H1 (cell line): ENCODE measurements around the gene PRR12. TPM values are rescaled to one million over a fixed set of nuclear protein-coding genes. Genes with fewer than 3 reads are reported as not detected.

Source experiments
- CTCF ChIA-PET: fragments of 300-600 bp; sonication (Branson Sonifier 250); formaldehyde crosslinking; loops from one replicate; lab custom pipeline; 2021; ENCODE audit not compliant: partially characterized antibody; lab: Charles Lee
- POLR2A ChIA-PET: fragments of 300-600 bp; sonication (Branson Sonifier 250); formaldehyde crosslinking; loops from one replicate; lab custom pipeline; 2021; ENCODE audit warnings: inconsistent platforms; ENCODE audit not compliant: partially characterized antibody; lab: Charles Lee
- DNase-seq, 2 experiments: peaks; one replicate each; pipeline versions ENCODE4 v3.0.0 to v3.0.0-alpha.2; 2010 to 2022; ENCODE audit warnings: low spot score in 2 of 2, low read depth in 1 of 2, mixed read lengths in 1 of 2
- FAIRE-seq: peaks from 2 replicates; lab custom pipeline; 2011; peaks lifted over from hg19 to GRCh38; lab: Jason Lieb, UNC
- H2AFZ ChIP-seq: 2 replicates; pipeline ENCODE4 v1.8.1; 2012; ENCODE audit warnings: low read length, inconsistent platforms
- H2AK5ac ChIP-seq: 2 replicates; pipeline ENCODE4 v1.6.1; 2013; ENCODE audit warnings: low read depth, low read length
- H2BK120ac ChIP-seq: replicated peaks from 2 replicates; pipeline ENCODE3; 2013; ENCODE audit warnings: low read depth, low read length, inconsistent platforms
- H2BK12ac ChIP-seq: 2 replicates; pipeline ENCODE4 v1.6.1; 2013; ENCODE audit warnings: low read depth, low read length
- H2BK15ac ChIP-seq: 2 replicates; pipeline ENCODE4 v1.6.1; 2013; ENCODE audit warnings: low read length
- H2BK20ac ChIP-seq: 2 replicates; pipeline ENCODE4 v1.6.1; 2013; ENCODE audit warnings: low read length
- H2BK5ac ChIP-seq: 2 replicates; pipeline ENCODE4 v1.6.1; 2013; ENCODE audit warnings: low read depth, low read length
- H3K14ac ChIP-seq: 2 replicates; pipeline ENCODE4 v1.6.1; 2013; ENCODE audit warnings: inconsistent platforms; ENCODE audit not compliant: insufficient read length
- H3K18ac ChIP-seq: 2 replicates; pipeline ENCODE4 v1.6.1; 2013; ENCODE audit warnings: low read length; ENCODE audit errors: extremely low read depth
- H3K23ac ChIP-seq: 2 replicates; pipeline ENCODE4 v1.6.1; 2013; ENCODE audit warnings: inconsistent platforms; ENCODE audit not compliant: insufficient read length
- H3K23me2 ChIP-seq: 2 replicates; pipeline ENCODE4 v1.6.1; 2013; ENCODE audit warnings: low read depth, low read length
- H3K27ac ChIP-seq: 2 replicates; pipeline ENCODE4 v1.6.1; 2011; ENCODE audit warnings: low read depth, low read length, inconsistent platforms
- H3K27me3 ChIP-seq, 4 experiments: replicated peaks in 1 of 4; 1 replicate in 1 of 4; 2 replicates in 3 of 4; pipeline versions ENCODE4 v1.6.1 to v1.8.1; 2011 to 2013; ENCODE audit warnings: low read length in 3 of 4, mild to moderate bottlenecking in 3 of 4, inconsistent platforms in 2 of 4, mixed read lengths in 2 of 4, moderate library complexity in 1 of 4; ENCODE audit not compliant: control insufficient read depth in 3 of 4, insufficient read depth in 3 of 4; ENCODE audit errors: extremely low read depth in 1 of 4
- H3K36me3 ChIP-seq, 4 experiments: 2 replicates each; pipeline versions ENCODE4 v1.6.1 to v1.8.1; 2011 to 2013; ENCODE audit warnings: mild to moderate bottlenecking in 4 of 4, low read length in 3 of 4, moderate library complexity in 2 of 4, control low read depth in 1 of 4, inconsistent platforms in 1 of 4; ENCODE audit not compliant: insufficient read depth in 4 of 4, control insufficient read depth in 2 of 4
- H3K4ac ChIP-seq: replicated peaks from 2 replicates; pipeline ENCODE3; 2013; ENCODE audit warnings: low read length, low read depth, mixed read lengths, inconsistent platforms; ENCODE audit not compliant: insufficient read length
- H3K4me1 ChIP-seq, 4 experiments: replicated peaks in 1 of 4; 1 replicate in 1 of 4; 2 replicates in 3 of 4; pipeline versions ENCODE4 v1.6.1 to v1.8.1; 2011 to 2013; ENCODE audit warnings: low read length in 3 of 4, inconsistent platforms in 2 of 4, mixed read lengths in 1 of 4; ENCODE audit not compliant: insufficient read depth in 4 of 4, control insufficient read depth in 3 of 4
- H3K4me2 ChIP-seq, 2 experiments: 2 replicates each; pipeline versions ENCODE4 v1.6.1 to v1.8.1; 2011 to 2013; ENCODE audit warnings: low read depth in 2 of 2, low read length in 2 of 2, control low read depth in 1 of 2, inconsistent platforms in 1 of 2, mild to moderate bottlenecking in 1 of 2; ENCODE audit not compliant: insufficient read depth in 1 of 2
- H3K4me3 ChIP-seq, 4 experiments: fragments of 200-600, 300-600 bp in 1 of 4; sonication (generic), shearing (Covaris generic), sonication (Bioruptor Twin) in 1 of 4; 2 replicates each; pipeline versions ENCODE4 v1.5.1 to v1.8.1; 2011 to 2016; ENCODE audit warnings: low read length in 4 of 4, low read depth in 3 of 4, control low read depth in 2 of 4, inconsistent platforms in 2 of 4, mild to moderate bottlenecking in 2 of 4, mixed read lengths in 1 of 4, moderate library complexity in 1 of 4; ENCODE audit not compliant: insufficient read depth in 2 of 4; ENCODE audit errors: extremely low read depth in 1 of 4
- H3K56ac ChIP-seq: replicated peaks from 2 replicates; pipeline ENCODE3; 2013; ENCODE audit warnings: low read depth, mild to moderate bottlenecking, mixed read lengths, low read length, inconsistent platforms; ENCODE audit not compliant: insufficient read length
- H3K79me1 ChIP-seq: 2 replicates; pipeline ENCODE4 v1.6.1; 2013; ENCODE audit warnings: low read depth, low read length, control low read depth
- H3K79me2 ChIP-seq, 2 experiments: 2 replicates each; pipeline versions ENCODE4 v1.6.1 to v1.8.1; 2012 to 2013; ENCODE audit warnings: low read length in 2 of 2, mild to moderate bottlenecking in 2 of 2, inconsistent platforms in 1 of 2; ENCODE audit not compliant: insufficient read depth in 2 of 2, control insufficient read depth in 1 of 2
- H3K9ac ChIP-seq, 4 experiments: replicated peaks in 1 of 4; 1 replicate in 1 of 4; 2 replicates in 3 of 4; pipeline versions ENCODE4 v1.6.1 to v1.8.1; 2011 to 2013; ENCODE audit warnings: low read depth in 3 of 4, low read length in 3 of 4, control low read depth in 2 of 4, mild to moderate bottlenecking in 2 of 4, moderate library complexity in 2 of 4, inconsistent platforms in 1 of 4; ENCODE audit errors: extremely low read depth in 1 of 4
- H3K9me3 ChIP-seq, 2 experiments: 2 replicates each; pipeline versions ENCODE4 v1.6.1 to v1.8.1; 2012 to 2013; ENCODE audit warnings: mild to moderate bottlenecking in 2 of 2, moderate library complexity in 2 of 2, control low read depth in 1 of 2, inconsistent platforms in 1 of 2, low read depth in 1 of 2, low read length in 1 of 2, mixed read lengths in 1 of 2; ENCODE audit not compliant: insufficient read depth in 2 of 2
- H4K20me1 ChIP-seq, 2 experiments: replicated peaks in 1 of 2; 2 replicates each; pipeline versions ENCODE3 to v1.8.1; 2011 to 2013; ENCODE audit warnings: inconsistent platforms in 2 of 2, low read length in 2 of 2, mild to moderate bottlenecking in 1 of 2; ENCODE audit not compliant: insufficient read depth in 2 of 2, control insufficient read depth in 1 of 2
- H4K5ac ChIP-seq: 2 replicates; pipeline ENCODE4 v1.6.1; 2013; ENCODE audit warnings: low read length, low read depth, mixed read lengths, inconsistent platforms; ENCODE audit not compliant: insufficient read length
- H4K8ac ChIP-seq: 2 replicates; pipeline ENCODE4 v1.8.0; 2013; ENCODE audit warnings: mild to moderate bottlenecking, moderate library complexity, low read length, inconsistent platforms; ENCODE audit not compliant: insufficient read depth; ENCODE audit errors: extremely low read depth
- H4K91ac ChIP-seq: replicated peaks from 2 replicates; pipeline ENCODE3; 2013; ENCODE audit warnings: low read length, mixed read lengths, inconsistent platforms; ENCODE audit not compliant: insufficient read length
- ATF3 ChIP-seq: IDR thresholded peaks from 2 replicates; pipeline ENCODE4 v1.6.1; 2011; ENCODE audit warnings: low read depth, mild to moderate bottlenecking, low read length; ENCODE audit not compliant: insufficient read depth
- CEBPB ChIP-seq: IDR thresholded peaks from 2 replicates; pipeline ENCODE4 v1.6.1; 2012; ENCODE audit warnings: low read depth, low read length
- EGR1 ChIP-seq: IDR thresholded peaks from 2 replicates; pipeline ENCODE4 v1.6.1; 2011; ENCODE audit warnings: low read depth, low read length, borderline replicate concordance
- EZH2 ChIP-seq: fragments of 200-600 bp; sonication (generic); IDR thresholded peaks from 2 replicates; pipeline ENCODE4 v1.7.1; 2012; ENCODE audit warnings: low read depth, mild to moderate bottlenecking, moderate library complexity, low read length, inconsistent platforms; ENCODE audit not compliant: severe bottlenecking
- KDM5A ChIP-seq: fragments of 200-600 bp; IDR thresholded peaks from 2 replicates; pipeline ENCODE4 v1.7.1; 2012; ENCODE audit warnings: mild to moderate bottlenecking, low read length, inconsistent platforms, mixed read lengths
- MAFK ChIP-seq: IDR thresholded peaks from 2 replicates; pipeline ENCODE4 v1.6.1; 2012; ENCODE audit warnings: low read depth, mild to moderate bottlenecking, improper control_type of control experiment, low read length
- NRF1 ChIP-seq: IDR thresholded peaks from 2 replicates; pipeline ENCODE4 v1.6.1; 2011; ENCODE audit warnings: mild to moderate bottlenecking, low read depth, low read length, improper control_type of control experiment
- SIRT6 ChIP-seq: IDR thresholded peaks from one replicate; pipeline ENCODE4 v1.7.1; 2012; ENCODE audit warnings: low read length, inconsistent platforms
- WGBS, 2 experiments: shearing (Covaris generic) in 1 of 2; methylation state at CpG; one replicate each; pipeline versions ENCODE4 v1.1.6 to v1.1.7; 2013 to 2015; ENCODE audit warnings: low lambda C conversion rate in 2 of 2, mixed read lengths in 2 of 2, inconsistent platforms in 1 of 2, low coverage in 1 of 2, missing lambda C conversion rate in 1 of 2; ENCODE audit not compliant: insufficient replicate concordance in 2 of 2, insufficient coverage in 1 of 2, insufficient read length in 1 of 2; ENCODE audit errors: extremely low coverage in 1 of 2, missing lambda C conversion rate in 1 of 2; 5-methylcytosine and 5-hydroxymethylcytosine counted together
- polyA plus RNA-seq, 7 experiments: library from polyadenylated mRNA; depleted of rRNA in 3 of 7; stranded (reverse) in 5 of 7; unstranded in 2 of 7; fragments of >200 nt in 5 of 7; fragments of 200-250 nt in 2 of 7; gene quantifications; 1 replicate in 5 of 7; 2 replicates in 1 of 7; 4 replicates in 1 of 7; pipeline versions ENCODE4 v1.2.1 to v1.2.3, GENCODE V29; 2011 to 2013; ENCODE audit warnings: missing spikeins in 2 of 7, mixed read lengths in 2 of 7
- total RNA-seq: library from RNA; stranded (reverse); fragmentation: NEBNext Ultra II Directional; extraction: Animal tissue kit (Norgen Biotek cat#: 25700); gene quantifications from 2 replicates; pipeline ENCODE4 v1.2.1, GENCODE V29; 2021

Gene PRR12
- total and polyA plus RNA-seq, 2 of the 8 experiments (the other 6 are each of a cell fraction or from before 2014, with no cell fraction given), result 2.5 to 59.4 TPM

DNA sequence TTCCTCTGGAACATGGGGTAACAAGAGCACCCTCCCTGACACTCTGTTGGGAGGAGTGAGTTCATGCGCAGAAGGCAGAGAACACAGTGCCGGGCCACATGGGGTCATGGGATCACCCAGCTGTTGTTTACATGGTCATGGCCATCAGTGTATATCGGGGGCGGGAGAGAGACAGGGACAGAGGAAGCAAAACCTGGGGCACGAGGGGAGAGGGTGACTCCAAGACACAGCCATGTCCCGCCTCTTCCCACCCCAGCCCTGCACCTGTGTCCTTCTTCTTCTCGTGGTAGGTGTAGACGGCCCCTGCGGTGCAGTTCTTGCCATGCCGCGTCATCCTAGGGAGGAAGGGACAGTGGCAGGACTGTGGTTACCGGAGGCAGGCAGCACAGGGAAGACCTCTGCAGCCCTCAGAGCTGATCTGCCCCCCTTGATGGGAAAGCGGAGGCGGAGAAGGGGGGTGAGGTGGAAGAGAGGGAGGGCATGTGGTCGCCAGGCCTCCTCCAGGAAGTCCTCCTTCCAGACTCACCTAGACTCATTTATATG is 30.6 kb upstream of the PRR12 start:
- Histone ChIP-seq H3K27ac (no peak overlapping the region), H2BK120ac (no peak overlapping the region), H3K23ac (no peak overlapping the region), H3K4me2 (no peak overlapping the region; a peak in 1 of 4 replicates), H4K5ac (no peak overlapping the region), H3K27me3 (no peaks in the 10 kb centered on the region; a peak in 2 of 7 replicates), H3K4me3 (no peak overlapping the region), H2BK5ac (peak overlapping the region; percentile 47; the same call in 1 of the 2 replicates), H3K79me1 (peaks cover 4% of the 10 kb centered on the region; the same call in 1 of the 2 replicates), H2AFZ (no peak overlapping the region), H3K79me2 (peaks cover 0 to 12% of the 10 kb centered on the region in 2 experiments; a peak in 2 of 4 replicates), H2AK5ac (no peak overlapping the region), H2BK15ac (no peak overlapping the region), H2BK12ac (no peak overlapping the region), H4K8ac (peak overlapping the region; percentile 45; the same call in 1 of the 2 replicates), H3K9me3 (no peaks in the 10 kb centered on the region), H3K23me2 (peaks cover 6% of the 10 kb centered on the region), H3K56ac (no peak overlapping the region), H2BK20ac (no peak overlapping the region), H3K4me1 (peaks cover 5 to 21% (median 14%) of the 10 kb centered on the region in 4 experiments), H3K4ac (no peak overlapping the region), H4K91ac (no peak overlapping the region), H3K14ac (no peak overlapping the region), H4K20me1 (peaks cover 0 to 13% of the 10 kb centered on the region in 2 experiments), H3K36me3 (peaks cover 0 to 29% (median 6%) of the 10 kb centered on the region in 4 experiments; a peak in 4 of 8 replicates), H3K9ac (peak overlapping the region in 2 of 4 experiments; percentile 19 to 23; a peak in 2 of 7 replicates), H3K18ac (no peak overlapping the region)
- TF ChIP-seq NRF1 (no peak), SIRT6 (no peak), EGR1 (no peak), KDM5A (no peak), ATF3 (no peak), EZH2 (no peak), CEBPB (no peak), MAFK (no peak)
- WGBS, 2 experiments, result 87% methylated on average over 15 of the region's 15 CpGs; no CpG with 5 or more reads in 1 of the 2 experiments
- FAIRE-seq, result no peak
- no peak for DNase-seq
- ChIA-PET CTCF (interaction anchor here (0.7 to 18.1 kb wide), 8 partner anchors 12 to 87 kb away, joined by 3 to 240 read pairs (median 8); partner anchors contain the start of gene FLT3LG), POLR2A (interaction anchor here (0.9 to 5.5 kb wide), 9 partner anchors 9 to 104 kb away, joined by 3 to 44 read pairs (median 5); partner anchors contain the start of genes NOSIP, PRR12 and PRRG2)
